NCI-H748 (cell line): ENCODE results near the gene POC5.

Experiments used
- DNase-seq: peaks from one replicate; lab custom pipeline; 2025; ENCODE audit not compliant: unreplicated experiment; lab: John Stamatoyannopoulos, UW

POC5 gene

DNA sequence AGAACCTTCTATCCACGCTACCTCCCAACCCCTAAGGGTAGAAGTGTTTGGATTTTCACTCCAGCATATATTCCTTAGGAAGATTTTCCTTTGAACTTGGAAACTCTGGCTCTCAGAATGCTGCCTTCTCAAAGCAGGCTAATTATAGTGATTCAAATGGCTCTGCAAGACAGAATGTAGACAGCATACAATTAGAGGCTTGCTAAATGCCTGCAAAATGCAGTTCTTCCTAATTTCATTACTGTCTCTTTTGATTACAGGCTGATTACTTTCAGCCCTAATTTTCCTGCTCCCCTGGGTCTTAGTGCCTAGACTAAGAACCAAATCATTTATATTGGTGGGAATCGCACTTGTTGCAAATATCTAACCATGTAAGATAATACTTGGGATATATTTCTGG is 55.2 kb downstream of the POC5 start:
- no peak for DNase-seq

- no peak for DNase-seq
Observed at GRCh38 chr5:75660678-75661465, 56.4 kb downstream of the POC5 start.

- DNase-seq = no peak
Observed at GRCh38 chr5:75659791-75660450, 57.3 kb downstream of the POC5 start.

- peak; percentile 10 for DNase-seq
Observed at GRCh38 chr5:75656311-75657003, 60.8 kb downstream of the POC5 start.

DNA sequence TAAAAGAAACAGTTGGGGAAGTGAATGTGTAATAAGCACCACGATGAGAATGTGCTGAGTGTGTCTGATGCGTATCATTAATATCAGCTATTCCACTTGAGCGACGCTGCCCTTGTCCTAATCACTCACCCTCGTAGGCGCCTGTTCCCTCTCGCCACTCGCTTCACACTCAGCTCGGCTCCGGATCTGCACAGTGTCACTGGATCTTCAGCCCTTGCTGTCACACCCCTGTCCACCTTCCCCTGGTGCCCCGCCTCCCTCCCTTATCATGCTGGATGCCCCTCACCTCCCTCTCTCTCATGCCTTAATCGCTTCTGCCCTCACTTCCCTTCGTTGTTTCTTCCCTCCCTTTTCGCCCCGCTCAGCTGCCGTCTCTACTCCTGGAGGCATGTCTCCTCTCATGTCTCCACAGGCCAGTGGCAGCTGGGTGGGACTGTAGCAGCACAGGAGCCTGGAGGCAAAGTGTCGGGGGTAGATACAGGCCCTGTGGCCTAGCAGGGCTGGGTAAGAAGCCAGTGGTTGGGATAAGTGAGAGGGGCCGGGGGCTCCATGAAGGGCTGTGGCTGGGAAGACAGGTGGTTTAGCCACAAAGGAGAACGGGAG is 62.4 kb downstream of the POC5 start:
- DNase-seq = no peak

DNA sequence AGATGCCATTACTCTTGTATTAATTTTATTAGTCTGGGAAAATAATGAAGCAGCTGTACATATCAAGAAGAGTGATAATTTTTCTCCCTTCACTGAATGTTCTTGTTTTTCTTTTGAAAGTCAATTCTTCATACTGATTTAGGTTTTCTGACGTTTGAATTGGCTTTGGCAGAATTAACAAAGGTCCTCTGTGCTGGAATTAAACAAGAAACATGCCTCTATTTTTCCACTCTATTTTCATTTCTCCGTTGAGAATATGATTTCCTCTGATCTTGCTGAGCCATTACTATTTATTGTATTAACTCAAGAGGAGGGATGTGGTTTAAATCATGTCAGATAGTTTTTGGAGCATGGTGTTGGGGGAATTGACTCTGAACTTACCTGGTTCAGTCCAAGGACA is 63.7 kb downstream of the POC5 start:
- DNase-seq = no peak

- DNase-seq = no peak
Observed at GRCh38 chr5:75651575-75652238, 65.5 kb downstream of the POC5 start.

DNA sequence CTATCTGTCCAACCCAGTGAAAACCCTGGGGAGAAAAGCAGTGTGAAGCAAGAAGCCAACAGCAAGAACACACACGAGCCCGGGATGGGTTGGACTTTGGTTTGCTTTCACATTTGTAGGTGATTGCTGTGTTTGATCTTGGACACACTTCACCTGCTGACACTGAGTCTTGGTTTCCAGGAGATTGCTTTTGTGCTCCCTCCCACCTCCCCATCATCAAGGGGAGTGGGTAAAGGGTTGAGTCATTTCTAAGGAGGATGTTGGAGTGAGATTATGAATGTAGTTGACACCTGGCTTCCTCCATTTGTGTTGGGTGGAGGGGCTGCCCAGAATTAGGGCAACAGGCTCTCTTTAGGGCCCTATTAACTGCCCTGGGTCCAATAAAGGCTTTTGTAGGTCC is 68.5 kb downstream of the POC5 start:
- DNase-seq = no peak

DNA sequence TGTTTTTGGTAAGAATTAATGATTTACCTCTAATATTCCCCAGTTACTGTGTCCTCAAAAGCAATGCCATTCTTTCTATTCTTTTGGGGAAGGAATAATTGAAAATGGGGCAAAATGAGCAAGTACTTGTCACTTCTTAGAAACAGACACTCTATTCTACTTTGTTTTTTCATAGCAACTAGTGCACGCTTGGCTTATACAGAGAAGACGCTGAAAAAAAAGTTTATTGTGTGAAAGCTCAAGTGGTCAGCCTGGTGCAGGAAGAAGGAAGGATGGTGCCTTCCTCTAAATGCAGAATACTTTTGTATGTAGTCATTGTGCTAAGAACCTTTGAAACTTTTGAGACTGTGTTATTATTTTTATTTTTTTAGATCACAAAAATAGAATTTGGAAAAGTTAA is 76.4 kb downstream of the POC5 start:
- no peak for DNase-seq

GRCh38 chr5:75640395-75640794 is 76.8 kb downstream of the POC5 start:
- DNase-seq = no peak

DNA sequence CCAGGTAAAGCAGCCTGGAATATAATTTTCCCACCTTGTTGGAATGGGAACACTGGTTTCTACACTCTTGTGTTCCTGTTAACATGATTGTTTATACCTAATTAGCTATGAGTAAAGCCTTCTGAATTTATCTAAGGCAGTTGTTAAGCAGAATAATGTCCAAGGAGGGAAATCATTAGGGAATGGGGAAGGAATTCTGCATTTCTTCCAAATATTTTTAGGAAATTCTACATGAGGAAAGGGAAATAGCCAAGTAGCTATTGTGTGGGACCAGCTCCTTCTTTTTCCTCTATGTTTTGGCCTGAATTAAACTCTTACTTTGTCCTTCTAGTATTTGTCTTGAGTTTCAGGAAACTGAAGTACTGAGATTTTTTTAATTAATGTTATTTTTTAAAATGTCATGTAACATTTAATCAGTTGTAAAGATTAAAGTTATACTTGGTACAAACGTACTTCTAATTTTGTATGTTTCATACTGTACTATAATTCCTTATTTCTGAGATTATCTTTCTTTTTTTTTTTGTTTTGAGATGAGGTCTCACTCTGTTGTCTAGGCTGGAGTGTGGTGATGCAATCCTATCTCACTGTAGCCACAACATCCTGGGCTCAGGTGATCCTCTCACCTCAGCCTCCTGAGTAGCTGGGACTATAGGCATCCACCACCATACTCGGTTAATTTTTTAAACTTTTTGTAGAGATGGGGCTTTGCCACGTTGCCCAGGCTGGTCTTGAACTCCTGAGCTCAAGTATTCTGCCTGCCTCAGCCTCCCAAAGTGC is 77.5 kb downstream of the POC5 start:
- no peak for DNase-seq

DNA sequence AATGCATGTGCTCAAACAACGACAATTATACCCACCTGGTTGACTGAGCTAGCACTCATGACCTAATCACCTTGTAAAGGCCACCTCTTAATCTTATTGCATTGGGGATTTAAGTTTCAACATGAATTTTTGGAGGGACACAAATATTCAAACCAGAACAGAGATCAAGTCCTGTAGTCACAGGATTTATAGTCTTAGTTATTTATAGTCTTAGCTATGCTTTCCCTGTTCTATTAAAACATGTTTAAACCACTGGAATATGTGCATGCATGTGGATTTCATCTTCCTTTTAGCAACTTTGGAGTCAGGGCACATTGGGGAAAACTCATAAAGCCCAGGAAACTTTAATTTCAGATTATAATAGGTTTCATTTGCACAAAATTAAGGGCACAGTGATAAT is 79.3 kb downstream of the POC5 start:
- DNase-seq = no peak

DNA sequence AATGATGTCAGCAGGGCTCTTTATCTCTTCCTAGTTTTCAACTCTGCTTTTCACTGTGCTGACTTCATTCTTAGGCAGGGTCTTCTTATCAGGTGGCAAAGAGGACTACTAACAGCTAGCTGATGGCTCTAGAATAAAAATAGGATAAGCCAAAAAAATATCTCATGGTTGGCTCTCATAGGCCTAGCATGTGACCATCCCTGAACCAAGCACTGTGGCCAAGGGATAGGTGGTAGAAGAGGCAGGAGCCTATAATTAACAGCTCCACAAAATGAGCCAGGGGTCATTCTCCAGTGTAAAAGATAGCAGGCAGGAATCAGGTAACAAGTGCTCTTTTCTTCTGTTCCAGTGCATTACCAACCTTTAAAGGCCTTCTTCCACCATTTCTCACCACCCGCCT is 84.9 kb downstream of the POC5 start:
- DNase-seq = no peak

- DNase-seq = no peak
Observed at GRCh38 chr5:75630875-75631274, 86.4 kb downstream of the POC5 start.

DNA sequence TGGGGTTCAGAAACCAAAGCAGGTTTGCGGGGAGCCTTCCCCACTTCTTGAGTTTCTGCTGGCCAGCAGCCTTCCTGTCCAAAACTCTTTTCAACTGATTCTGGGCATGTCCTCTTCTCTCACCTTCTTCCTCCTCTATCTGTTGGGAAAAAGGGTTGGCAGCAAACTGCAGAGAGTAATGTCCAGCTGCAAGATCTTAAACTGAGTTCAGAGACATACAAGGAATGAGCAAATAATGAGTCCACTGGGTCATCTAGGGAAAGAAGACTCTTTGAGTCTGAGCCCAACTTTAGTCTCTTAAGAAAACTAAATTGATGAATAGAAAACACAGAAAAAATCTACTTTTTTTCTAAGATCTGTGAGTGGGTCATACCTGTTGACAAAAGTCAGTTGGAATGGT is 89.4 kb downstream of the POC5 start:
- DNase-seq = no peak

DNA sequence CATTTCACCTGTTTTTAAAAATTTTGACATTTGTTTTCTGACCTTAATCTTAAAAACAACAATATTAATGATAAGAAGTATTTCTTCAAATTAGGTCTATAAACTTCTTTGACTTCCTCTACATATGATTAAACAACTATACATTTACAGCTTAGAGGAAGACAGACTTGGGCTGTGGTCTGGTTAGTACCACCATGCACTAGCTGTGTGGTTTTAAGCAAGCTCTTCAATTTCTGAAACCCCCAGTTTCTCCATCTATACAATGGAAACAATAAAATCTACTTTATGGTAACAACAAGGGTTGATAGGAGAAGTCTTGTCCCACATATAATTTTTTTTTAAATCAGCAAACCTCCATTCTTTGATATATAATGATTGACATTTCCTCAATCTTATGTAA is 90.3 kb downstream of the POC5 start:
- DNase-seq = no peak
